Right hindlimb (tissue), 1 donor: Measurements from ENCODE around the gene MET.
"Not testable (repeated sequence)": the region's sequence is repeated elsewhere in the genome, so short reads cannot be mapped to it uniquely, and the experiment has no call there.

Experiments
- DNase-seq: peaks from one replicate; pipeline ENCODE4 v3.0.0-alpha.2; 2018

The MET gene

DNA sequence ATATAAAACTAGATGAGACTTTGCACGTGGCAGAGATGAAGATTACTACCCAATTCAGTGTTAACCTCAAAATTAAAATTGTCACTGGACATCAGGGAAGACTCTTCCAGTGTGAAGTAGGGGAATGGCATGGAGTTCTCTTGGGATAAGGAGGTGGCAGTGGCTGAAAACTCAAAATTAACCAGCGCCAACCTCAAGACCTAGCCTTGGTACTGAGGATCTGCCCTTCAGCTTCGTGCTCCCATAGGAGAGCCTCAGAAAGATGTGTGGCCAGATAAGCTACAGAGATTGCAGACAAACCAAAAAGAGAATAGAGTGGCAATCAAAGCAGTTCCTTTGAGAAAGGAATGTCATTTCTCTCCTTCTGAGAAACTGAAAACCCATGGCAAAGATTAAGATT is 143.0 kb downstream of the MET start:
- no peak for DNase-seq

GRCh38 chr7:116820149-116820548 is 148.2 kb downstream of the MET start:
- DNase-seq, result no peak

GRCh38 chr7:116821647-116822046 is 149.7 kb downstream of the MET start:
- DNase-seq, result not testable (repeated sequence)

GRCh38 chr7:116824449-116824848 is 152.5 kb downstream of the MET start:
- DNase-seq, result no peak

GRCh38 chr7:116828281-116828680 is 156.3 kb downstream of the MET start:
- no peak for DNase-seq

DNA sequence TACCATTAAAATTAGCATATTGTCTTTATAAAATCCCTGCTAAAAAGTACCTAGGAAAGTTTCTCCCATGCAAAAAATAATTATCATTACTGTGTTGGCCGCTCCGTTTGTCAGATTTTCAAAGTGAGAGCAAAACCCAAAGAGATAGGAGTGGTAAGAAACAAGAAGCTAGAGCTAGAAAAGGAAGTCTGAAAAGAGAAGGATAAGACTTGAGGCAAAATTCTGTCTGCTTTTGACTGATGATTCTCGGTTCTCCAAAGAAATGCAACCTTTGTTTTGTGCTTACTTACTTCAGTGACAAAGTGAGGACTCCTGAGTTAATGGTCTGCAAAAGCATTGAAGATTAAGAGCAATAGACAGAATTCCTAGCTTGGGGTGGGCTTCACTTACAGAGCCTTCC is 157.0 kb downstream of the MET start:
- DNase-seq, result no peak

GRCh38 chr7:116829493-116829892 is 157.5 kb downstream of the MET start:
- no peak for DNase-seq

- no peak for DNase-seq
Measured at GRCh38 chr7:116832692-116833091, 160.7 kb downstream of the MET start.

- DNase-seq, result no peak
Measured at GRCh38 chr7:116834815-116835504, 163.0 kb downstream of the MET start.

DNA sequence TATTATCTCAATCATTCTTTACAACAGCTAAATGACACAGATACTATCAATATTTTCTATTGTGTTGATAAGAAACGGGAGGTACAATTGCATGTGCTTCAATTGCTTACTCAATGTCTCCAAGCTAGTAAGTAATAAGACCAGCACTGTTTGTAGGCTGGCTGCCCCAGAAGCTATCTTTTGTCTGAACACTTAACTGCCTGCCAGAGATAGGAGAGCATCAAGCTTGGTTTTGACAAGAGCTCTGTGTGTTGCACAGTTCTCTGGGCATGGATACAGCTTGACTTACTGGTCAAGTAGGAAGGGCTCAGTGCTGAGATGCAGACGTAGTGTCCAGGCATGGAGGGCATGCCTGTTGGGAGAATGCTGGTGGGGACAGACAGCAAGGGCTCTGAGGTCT is 164.1 kb downstream of the MET start:
- DNase-seq, result no peak

- DNase-seq, result no peak
Measured at GRCh38 chr7:116836911-116837310, 164.9 kb downstream of the MET start.

DNA sequence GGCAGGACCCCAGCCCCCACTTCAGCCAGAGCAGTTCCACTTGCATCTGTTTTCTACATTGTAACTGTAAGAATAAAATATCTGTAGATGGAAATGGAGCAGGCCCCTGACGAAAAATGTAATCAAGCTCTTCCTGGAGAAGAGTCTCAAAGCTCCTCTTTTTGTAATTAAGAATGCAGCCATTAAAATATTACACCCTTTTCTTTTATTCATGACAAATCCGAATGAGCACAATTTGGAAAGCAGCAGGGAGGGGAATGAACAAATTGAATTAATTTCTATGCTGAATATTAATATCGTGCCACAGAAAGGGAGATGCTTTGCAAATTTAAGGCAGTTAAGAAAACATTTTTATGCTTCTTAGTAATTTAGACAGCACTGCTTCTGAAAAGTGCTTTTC is 165.6 kb downstream of the MET start:
- DNase-seq, result no peak

DNA sequence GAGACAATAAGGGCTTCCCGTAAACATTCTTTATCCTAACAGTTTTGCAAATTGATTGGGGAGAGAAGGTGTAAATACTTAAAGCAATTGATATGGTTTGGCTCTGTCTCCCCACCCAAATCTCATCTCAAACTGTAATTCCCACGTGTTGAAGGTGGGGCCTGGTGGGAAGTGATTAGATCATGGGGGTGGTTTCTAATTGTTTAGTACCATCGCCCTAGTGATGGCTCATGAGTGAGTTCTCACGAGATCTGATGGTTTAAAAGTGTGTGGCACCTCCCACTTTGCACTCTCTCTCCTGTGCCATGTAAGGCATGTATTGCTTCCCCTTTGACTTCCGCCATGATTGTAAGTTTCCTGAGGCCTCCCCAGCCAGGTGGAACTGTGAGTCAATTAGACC is 168.3 kb downstream of the MET start:
- DNase-seq, result no peak

GRCh38 chr7:116842371-116842770 is 170.4 kb downstream of the MET start:
- DNase-seq, result no peak

- no peak for DNase-seq
Measured at GRCh38 chr7:116843378-116843777, 171.4 kb downstream of the MET start.
